ENCODE data around the gene DEFB131A.
"Not testable (repeated sequence)": the region's sequence is repeated elsewhere in the genome, so short reads cannot be mapped to it uniquely, and the experiment has no call there.

GRCh38 chr4:9454284-9454683 lies 10.1 kb downstream of the DEFB131A start:
- TF ChIP-seq, protein P1, sequence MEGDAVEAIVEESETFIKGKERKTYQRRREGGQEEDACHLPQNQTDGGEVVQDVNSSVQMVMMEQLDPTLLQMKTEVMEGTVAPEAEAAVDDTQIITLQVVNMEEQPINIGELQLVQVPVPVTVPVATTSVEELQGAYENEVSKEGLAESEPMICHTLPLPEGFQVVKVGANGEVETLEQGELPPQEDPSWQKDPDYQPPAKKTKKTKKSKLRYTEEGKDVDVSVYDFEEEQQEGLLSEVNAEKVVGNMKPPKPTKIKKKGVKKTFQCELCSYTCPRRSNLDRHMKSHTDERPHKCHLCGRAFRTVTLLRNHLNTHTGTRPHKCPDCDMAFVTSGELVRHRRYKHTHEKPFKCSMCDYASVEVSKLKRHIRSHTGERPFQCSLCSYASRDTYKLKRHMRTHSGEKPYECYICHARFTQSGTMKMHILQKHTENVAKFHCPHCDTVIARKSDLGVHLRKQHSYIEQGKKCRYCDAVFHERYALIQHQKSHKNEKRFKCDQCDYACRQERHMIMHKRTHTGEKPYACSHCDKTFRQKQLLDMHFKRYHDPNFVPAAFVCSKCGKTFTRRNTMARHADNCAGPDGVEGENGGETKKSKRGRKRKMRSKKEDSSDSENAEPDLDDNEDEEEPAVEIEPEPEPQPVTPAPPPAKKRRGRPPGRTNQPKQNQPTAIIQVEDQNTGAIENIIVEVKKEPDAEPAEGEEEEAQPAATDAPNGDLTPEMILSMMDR (IDR thresholded peaks at IDR 0.05), result not testable (repeated sequence)
- TF ChIP-seq POLR2A (IDR thresholded peaks at IDR 0.05), result not testable (repeated sequence)

All from lower leg skin (tissue), 3 donors.